Esophagus squamous epithelium (tissue), 4 donors: ENCODE data around the gene MED27.

Experiments used
- CTCF ChIP-seq, 6 experiments: fragments of 450-650 bp in 4 of 6; fragments of 200-600 bp in 2 of 6; sonication (generic) in 2 of 6; IDR thresholded peaks; one replicate each; pipeline ENCODE4 v1.5.1; 2016 to 2019; ENCODE audit warnings: antibody characterized with exemption in 6 of 6, mild to moderate bottlenecking in 4 of 6, moderate library complexity in 4 of 6
- POLR2A ChIP-seq, 4 donors: fragments of 450-650 bp; IDR thresholded peaks; one replicate each; pipeline ENCODE4 v1.6.1; 2017; ENCODE audit warnings: antibody characterized with exemption in 4 of 4, mild to moderate bottlenecking in 4 of 4, moderate library complexity in 3 of 4

DNA sequence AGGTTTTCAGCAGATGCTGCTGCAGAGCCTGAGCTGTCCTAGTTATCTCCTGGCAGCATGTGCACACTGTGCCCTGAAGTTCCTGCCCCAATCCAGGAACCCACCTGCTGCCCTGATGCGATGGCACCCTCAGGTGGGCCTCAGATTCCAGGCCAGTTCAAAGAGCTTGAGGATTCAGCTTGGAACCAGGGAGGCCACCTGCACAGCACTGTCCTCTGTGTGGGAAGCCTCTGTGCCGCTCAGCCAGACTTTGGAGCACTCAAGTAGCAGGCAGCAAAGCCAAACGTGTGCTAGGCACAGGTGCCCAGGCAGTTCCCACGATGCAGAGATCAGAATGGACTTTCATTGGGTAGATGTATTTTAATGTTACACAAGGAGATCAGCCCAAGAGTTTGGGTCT is 207.0 kb downstream of the MED27 start:
- no peak for TF ChIP-seq CTCF (IDR thresholded peaks at IDR 0.05)
- TF ChIP-seq POLR2A (IDR thresholded peaks at IDR 0.05): no peak
